Spleen (tissue), 11 donors: Measurements from ENCODE around the gene KRT77. TPM values are rescaled to one million over a fixed set of nuclear protein-coding genes. Genes with fewer than 3 reads are reported as not detected.

Experiments
- DNase-seq: peaks from one replicate; pipeline ENCODE4 v3.0.0-alpha.2; 2020
- H3K27ac ChIP-seq, 8 donors: fragments of 200-600 bp; sonication (generic) in 7 of 8; 1 replicate in 4 of 8; 2 replicates in 4 of 8; pipeline versions ENCODE4 v1.5.0 to v1.8.0; 2016 to 2021; ENCODE audit warnings: inconsistent platforms in 4 of 8, mild to moderate bottlenecking in 4 of 8, moderate library complexity in 1 of 8
- H3K27me3 ChIP-seq, 7 donors: fragments of 200-600 bp; sonication (generic) in 6 of 7; replicated peaks in 1 of 7; 1 replicate in 4 of 7; 2 replicates in 3 of 7; pipeline versions ENCODE4 v1.5.0 to v1.8.0; 2016 to 2021; ENCODE audit warnings: inconsistent platforms in 3 of 7, mild to moderate bottlenecking in 1 of 7
- H3K36me3 ChIP-seq, 6 donors: fragments of 200-600 bp; sonication (generic) in 5 of 6; 1 replicate in 4 of 6; 2 replicates in 2 of 6; pipeline versions ENCODE4 v1.5.0 to v1.8.0; 2016 to 2021; ENCODE audit warnings: inconsistent platforms in 2 of 6
- H3K4me1 ChIP-seq, 6 donors: fragments of 200-600 bp; sonication (generic) in 5 of 6; 1 replicate in 3 of 6; 2 replicates in 3 of 6; pipeline versions ENCODE4 v1.5.0 to v1.8.0; 2016 to 2021; ENCODE audit warnings: inconsistent platforms in 3 of 6
- H3K4me3 ChIP-seq, 8 donors: fragments of 200-600 bp; sonication (generic) in 7 of 8; 1 replicate in 4 of 8; 2 replicates in 4 of 8; pipeline versions ENCODE4 v1.5.0 to v1.8.0; 2016 to 2021; ENCODE audit warnings: inconsistent platforms in 4 of 8, mild to moderate bottlenecking in 4 of 8, moderate library complexity in 2 of 8
- H3K9me3 ChIP-seq, 8 donors: fragments of 200-600 bp; sonication (generic) in 7 of 8; 1 replicate in 4 of 8; 2 replicates in 4 of 8; pipeline versions ENCODE4 v1.5.0 to v1.8.0; 2016 to 2021; ENCODE audit warnings: inconsistent platforms in 4 of 8
- CTCF ChIP-seq, 11 experiments: fragments of 200-600 bp in 7 of 11; fragments of 450-650 bp in 4 of 11; sonication (generic) in 4 of 11; IDR thresholded peaks in 8 of 11; conservative IDR thresholded peaks in 3 of 11; 1 replicate in 7 of 11; 2 replicates in 4 of 11; pipeline versions ENCODE4 v1.4.0 to v1.8.0; 2016 to 2021; ENCODE audit warnings: antibody characterized with exemption in 11 of 11, inconsistent platforms in 4 of 11, mild to moderate bottlenecking in 1 of 11
- POLR2A ChIP-seq, 3 donors: fragments of 450-650 bp; IDR thresholded peaks; one replicate each; pipeline ENCODE4 v1.5.1; 2017; ENCODE audit warnings: antibody characterized with exemption in 3 of 3, mild to moderate bottlenecking in 1 of 3
- POLR2AphosphoS5 ChIP-seq, 3 donors: sonication (generic); formaldehyde crosslinking; IDR thresholded peaks; one replicate each; pipeline ENCODE4 v1.5.1; 2017; ENCODE audit warnings: antibody characterized with exemption in 3 of 3
- WGBS, 5 donors: extraction: QIAGEN DNeasy Blood & Tissue Kit in 3 of 5; methylation state at CpG; one replicate each; pipeline versions ENCODE4 v1.1.5 to v1.1.7; 2013 to 2018; 5-methylcytosine and 5-hydroxymethylcytosine counted together
- intact Hi-C: fragments of 100-400 bp; cut with DNase I; formaldehyde crosslinking; loops from one replicate; pipeline ENCODE4 v1.15.0; 2023; ENCODE audit warnings: low total_unique reads
- polyA plus RNA-seq, 3 donors: library from polyadenylated mRNA; stranded (reverse); fragments of 200-250 nt; gene quantifications; one replicate each; pipeline ENCODE4 v1.2.1, GENCODE V29; 2013
- total RNA-seq, 7 donors: library from RNA; depleted of rRNA in 3 of 7; stranded (reverse); fragments of >200 nt in 3 of 7; fragmentation: NEBNext Ultra II Directional in 4 of 7; extraction: Animal tissue kit (Norgen Biotek cat#: 25700) in 4 of 7; gene quantifications; one replicate each; pipeline versions ENCODE4 v1.1.0 to v1.2.1, GENCODE V29; 2016 to 2021
- donor health status: healthy with polysubstance abuse.
- donor health status: DM: no; HTN: no; CAD: no; lungs with moderate emphysema.
- donor health status: DM: no; HTN: no; CAD: no.
- donor health status: Bipolar disorder and iron deficiency.
- donor health status: healthy.
- donor health status: DM: no; HTN: no; CAD: no.
- donor health status: DM: yes; HTN: yes; CAD: no.

Gene KRT77
- total and polyA plus RNA-seq, 10 donors = 0.03 TPM; not detected in 9

DNA sequence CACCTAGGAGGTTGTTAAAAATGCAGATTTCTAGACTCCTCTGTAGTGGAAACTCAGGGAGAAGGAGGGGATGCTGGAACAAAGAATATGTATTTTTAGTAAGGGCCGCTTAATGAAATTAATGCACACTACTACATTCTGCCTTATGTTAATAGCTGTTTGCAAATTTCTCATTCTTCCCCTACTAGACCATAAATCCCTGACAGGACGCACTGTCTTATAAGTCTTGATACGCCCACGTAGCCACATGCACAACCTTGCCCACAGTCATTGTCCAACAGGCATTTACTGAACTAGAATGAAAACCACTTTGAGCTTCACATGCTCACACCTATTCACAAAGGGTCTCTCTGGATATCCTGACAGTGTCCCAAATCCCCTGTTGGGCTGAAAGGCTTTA, 61.9 kb downstream of the KRT77 start:
- WGBS, 5 donors = 56 to 76% (median 74%) methylated on average over 4 of the region's 4 CpGs
- H3K27ac ChIP-seq = no peak overlapping the region
- no peak for TF ChIP-seq POLR2AphosphoS5 (IDR thresholded peaks at IDR 0.05)
- no peak for TF ChIP-seq POLR2A (IDR thresholded peaks at IDR 0.05)
- no peak for TF ChIP-seq CTCF (IDR thresholded peaks at IDR 0.05 in 8 of 11, conservative IDR thresholded peaks at IDR 0.05 in 3 of 11)
- no peaks in the 10 kb centered on the region for H3K9me3 ChIP-seq
- peaks cover 0 to 11% (median 0%) of the 10 kb centered on the region in 6 donors for H3K4me1 ChIP-seq
- intact Hi-C loops = no loop called here
- H3K36me3 ChIP-seq = no peaks in the 10 kb centered on the region
- H3K27me3 ChIP-seq = peaks cover 0 to 14% (median 0%) of the 10 kb centered on the region in 7 donors
- H3K4me3 ChIP-seq = no peak overlapping the region
- no peak for DNase-seq

Other genes with a start within 250 kb of the KRT77 start
- not detected for gene KRT6C, start 229.7 kb downstream of the KRT77 start, total RNA-seq
- gene KRT6C, start 229.7 kb downstream of the KRT77 start, polyA plus RNA-seq = under 1 TPM; 0.03 to 0.07 (median 0.06) TPM
- not detected for gene KRT6A, start 210.3 kb downstream of the KRT77 start, total RNA-seq
- gene KRT6A, start 210.3 kb downstream of the KRT77 start, polyA plus RNA-seq = under 1 TPM; 0.42 to 0.83 (median 0.45) TPM
- 1 to 10 TPM in 2 of 7 donors, under 1 TPM in 2, not detected in 3; 0.23 to 1.5 (median 0.85) TPM for gene KRT5, start 183.1 kb downstream of the KRT77 start, total RNA-seq
- gene KRT5, start 183.1 kb downstream of the KRT77 start, polyA plus RNA-seq = 1 to 10 TPM in 1 of 3 donors, under 1 TPM in 2; 0.93 to 1.9 (median 0.96) TPM
- not detected for gene KRT71, start 150.4 kb downstream of the KRT77 start, total RNA-seq
- not detected for gene KRT71, start 150.4 kb downstream of the KRT77 start, polyA plus RNA-seq
- gene KRT74, start 129.7 kb downstream of the KRT77 start, total RNA-seq = not detected
- gene KRT74, start 129.7 kb downstream of the KRT77 start, polyA plus RNA-seq = not detected
- 1 to 10 TPM in 2 of 7 donors, under 1 TPM in 4, not detected in 1; 0.52 to 2.2 (median 0.78) TPM for gene KRT72, start 102.1 kb downstream of the KRT77 start, total RNA-seq
- 1 to 10 TPM in 2 of 3 donors, under 1 TPM in 1; 0.86 to 1.7 (median 1.4) TPM for gene KRT72, start 102.1 kb downstream of the KRT77 start, polyA plus RNA-seq
- 1 to 10 TPM in 3 of 7 donors, under 1 TPM in 4; 0.13 to 1.4 (median 0.59) TPM for gene KRT73, start 85.0 kb downstream of the KRT77 start, total RNA-seq
- gene KRT73, start 85.0 kb downstream of the KRT77 start, polyA plus RNA-seq = under 1 TPM; 0.04 to 0.20 (median 0.16) TPM
- gene KRT2, start 51.3 kb downstream of the KRT77 start, total RNA-seq = under 1 TPM in 3 of 7 donors, not detected in 4; 0.13 to 0.52 (median 0.26) TPM
- under 1 TPM; 0.07 to 0.45 (median 0.42) TPM for gene KRT2, start 51.3 kb downstream of the KRT77 start, polyA plus RNA-seq
- gene KRT1, start 23.1 kb downstream of the KRT77 start, total RNA-seq = 1 to 10 TPM in 2 of 7 donors, under 1 TPM in 3, not detected in 2; 0.58 to 2.4 (median 0.68) TPM
- under 1 TPM in 1 of 3 donors, not detected in 2; 0.05 TPM for gene KRT1, start 23.1 kb downstream of the KRT77 start, polyA plus RNA-seq
- not detected for gene KRT76, start 73.8 kb upstream of the KRT77 start, total RNA-seq
- gene KRT76, start 73.8 kb upstream of the KRT77 start, polyA plus RNA-seq = not detected
- not detected for gene KRT3, start 92.6 kb upstream of the KRT77 start, total RNA-seq
- gene KRT3, start 92.6 kb upstream of the KRT77 start, polyA plus RNA-seq = not detected
- under 1 TPM in 1 of 7 donors, not detected in 6; 0.37 TPM for gene KRT4, start 110.6 kb upstream of the KRT77 start, total RNA-seq
- gene KRT4, start 110.6 kb upstream of the KRT77 start, polyA plus RNA-seq = 1 to 10 TPM in 2 of 3 donors, under 1 TPM in 1; 0.55 to 3.4 (median 1.4) TPM
- under 1 TPM in 1 of 7 donors, not detected in 6; 0.37 TPM for gene KRT79, start 130.8 kb upstream of the KRT77 start, total RNA-seq
- under 1 TPM in 2 of 3 donors, not detected in 1; 0.15 to 0.19 TPM for gene KRT79, start 130.8 kb upstream of the KRT77 start, polyA plus RNA-seq
- gene KRT78, start 145.5 kb upstream of the KRT77 start, total RNA-seq = not detected
- under 1 TPM in 2 of 3 donors, not detected in 1; 0.24 to 0.83 TPM for gene KRT78, start 145.5 kb upstream of the KRT77 start, polyA plus RNA-seq
- gene KRT8, start 201.6 kb upstream of the KRT77 start, total RNA-seq = 10 to 100 TPM in 6 of 7 donors, 1 to 10 TPM in 1; 10.0 to 23.1 (median 18.6) TPM
- 10 to 100 TPM; 16.3 to 21.8 (median 19.3) TPM for gene KRT8, start 201.6 kb upstream of the KRT77 start, polyA plus RNA-seq
- 10 to 100 TPM; 23.3 to 57.2 (median 26.0) TPM for gene KRT18, start 245.6 kb upstream of the KRT77 start, total RNA-seq
- gene KRT18, start 245.6 kb upstream of the KRT77 start, polyA plus RNA-seq = 10 to 100 TPM; 16.8 to 23.0 (median 18.4) TPM